HUDEP-2 (cell line): Measurements from ENCODE around the gene APIP.
"Not testable (repeated sequence)": the region's sequence is repeated elsewhere in the genome, so short reads cannot be mapped to it uniquely, and the experiment has no call there.

Experiments
- DNase-seq, 76 experiments: peaks; one replicate each; lab custom pipeline; 2025; ENCODE audit not compliant: unreplicated experiment in 76 of 76; lab: John Stamatoyannopoulos, UW

Gene APIP

GRCh38 chr11:34926831-34927132, 10.6 kb upstream of the APIP start:
- no peak for DNase-seq

- DNase-seq = peak in 19 of 76 experiments; percentile 3 to 48 (median 17)
These were observed 10.1 kb upstream of the APIP start for GRCh38 chr11:34926101-34926830.

- DNase-seq = no peak
These were observed 8.5 kb upstream of the APIP start for GRCh38 chr11:34924714-34925113.

GRCh38 chr11:34921156-34921555, 5.0 kb upstream of the APIP start:
- no peak for DNase-seq

GRCh38 chr11:34916843-34917770, 928 bp upstream of the APIP start:
- peak in 5 of 76 experiments; percentile 10 to 33 (median 26) for DNase-seq

GRCh38 chr11:34915136-34916014, 804 bp downstream of the APIP start:
- peak in 3 of 76 experiments; percentile 9 to 74 (median 21) for DNase-seq

GRCh38 chr11:34913556-34913955, 2.6 kb downstream of the APIP start:
- not testable (repeated sequence) for DNase-seq

GRCh38 chr11:34911676-34912075, 4.5 kb downstream of the APIP start:
- DNase-seq = no peak

GRCh38 chr11:34910817-34911216, 5.4 kb downstream of the APIP start:
- DNase-seq = no peak

- DNase-seq = no peak
These were observed 6.2 kb downstream of the APIP start for GRCh38 chr11:34909955-34910354.

GRCh38 chr11:34909415-34909814, 6.8 kb downstream of the APIP start:
- no peak for DNase-seq

- peak in 1 of 76 experiments; percentile 5 for DNase-seq
These were observed 8.1 kb downstream of the APIP start for GRCh38 chr11:34907934-34908593.

GRCh38 chr11:34905666-34906065, 10.5 kb downstream of the APIP start:
- DNase-seq = no peak

- DNase-seq = no peak
These were observed 11.7 kb downstream of the APIP start for GRCh38 chr11:34904421-34904955.

- DNase-seq = no peak
These were observed 16.6 kb downstream of the APIP start for GRCh38 chr11:34899633-34900016.

- DNase-seq = no peak
These were observed 17.7 kb downstream of the APIP start for GRCh38 chr11:34898474-34898873.

GRCh38 chr11:34897171-34897870, 18.9 kb downstream of the APIP start:
- DNase-seq = no peak

- not testable (repeated sequence) for DNase-seq
These were observed 20.0 kb downstream of the APIP start for GRCh38 chr11:34896191-34896590.

- DNase-seq = no peak
These were observed 22.8 kb downstream of the APIP start for GRCh38 chr11:34893416-34893815.

GRCh38 chr11:34891611-34892010, 24.6 kb downstream of the APIP start:
- no peak for DNase-seq
